Measurements from ENCODE around the gene CHST11. TPM values are rescaled to one million over a fixed set of nuclear protein-coding genes. Genes with fewer than 3 reads are reported as not detected.

Gene CHST11
- total and polyA plus RNA-seq, 8 donors, result 11.1 to 56.9 (median 14.8) TPM

GRCh38 chr12:104747330-104747729, 290.6 kb downstream of the CHST11 start:
- intact Hi-C loops (cut with DNase I), result no loop called here

GRCh38 chr12:104747955-104748354, 291.2 kb downstream of the CHST11 start:
- ATAC-seq (no peak), DNase-seq (no peak)
- intact Hi-C loops (cut with DNase I), result no loop called here
- Histone ChIP-seq H3K27ac (no peak overlapping the region), H3K27me3 (no peaks in the 10 kb centered on the region), H3K9me3 (no peaks in the 10 kb centered on the region), H3K4me3 (no peak overlapping the region), H3K4me1 (peaks cover 0 to 49% of the 10 kb centered on the region in 2 donors), H3K36me3 (no peaks in the 10 kb centered on the region)
- no peak for TF ChIP-seq CTCF (IDR thresholded peaks at IDR 0.05)

More at GRCh38 chr12:104747330-104747729, 290.6 kb downstream of the CHST11 start:
- Histone ChIP-seq H3K27ac (no peak overlapping the region), H3K4me1 (peaks cover 2 to 54% of the 10 kb centered on the region in 2 donors), H3K9me3 (no peaks in the 10 kb centered on the region), H3K27me3 (no peaks in the 10 kb centered on the region), H3K4me3 (no peak overlapping the region), H3K36me3 (no peaks in the 10 kb centered on the region)
- DNase-seq (no peak), ATAC-seq (no peak)
- TF ChIP-seq CTCF (IDR thresholded peaks at IDR 0.05), result no peak

- ATAC-seq (no peak), DNase-seq (no peak)
- Histone ChIP-seq H3K27me3 (no peaks in the 10 kb centered on the region), H3K4me3 (no peak overlapping the region), H3K4me1 (peaks cover 0 to 49% of the 10 kb centered on the region in 2 donors), H3K36me3 (no peaks in the 10 kb centered on the region), H3K27ac (peak overlapping the region in 1 of 2 donors; percentile 66), H3K9me3 (no peaks in the 10 kb centered on the region)
- intact Hi-C loops (cut with DNase I), result no loop called here
- TF ChIP-seq CTCF (IDR thresholded peaks at IDR 0.05), result no peak
These were observed 291.6 kb downstream of the CHST11 start for GRCh38 chr12:104748356-104748755.

DNA sequence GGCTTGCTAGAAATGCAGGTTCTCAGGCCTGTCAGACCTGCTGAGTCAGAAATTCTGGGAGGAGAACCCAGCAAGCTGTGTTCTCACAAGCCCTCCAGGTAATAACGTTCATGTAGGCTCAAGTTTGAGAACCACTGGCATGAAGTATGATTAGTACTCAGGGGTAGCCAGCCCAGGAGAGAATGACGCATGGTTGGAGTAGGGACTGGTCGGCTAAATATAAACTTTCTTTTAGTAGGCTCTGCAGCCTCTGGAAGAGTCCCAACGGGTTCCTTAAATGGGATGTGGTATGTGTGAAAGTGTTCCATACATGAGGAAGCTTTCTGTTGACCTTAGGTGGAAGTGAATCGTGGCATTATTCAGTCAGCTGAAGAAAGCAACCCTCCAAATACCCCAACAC, 292.0 kb downstream of the CHST11 start:
- Histone ChIP-seq H3K9me3 (no peaks in the 10 kb centered on the region), H3K27me3 (no peaks in the 10 kb centered on the region), H3K27ac (peak overlapping the region in 1 of 2 donors; percentile 66), H3K4me1 (peaks cover 0 to 49% of the 10 kb centered on the region in 2 donors), H3K4me3 (no peak overlapping the region), H3K36me3 (no peaks in the 10 kb centered on the region)
- ATAC-seq (peak; percentile 64), DNase-seq (no peak)
- TF ChIP-seq CTCF (IDR thresholded peaks at IDR 0.05), result no peak
- intact Hi-C loops (cut with DNase I), result no loop called here

DNA sequence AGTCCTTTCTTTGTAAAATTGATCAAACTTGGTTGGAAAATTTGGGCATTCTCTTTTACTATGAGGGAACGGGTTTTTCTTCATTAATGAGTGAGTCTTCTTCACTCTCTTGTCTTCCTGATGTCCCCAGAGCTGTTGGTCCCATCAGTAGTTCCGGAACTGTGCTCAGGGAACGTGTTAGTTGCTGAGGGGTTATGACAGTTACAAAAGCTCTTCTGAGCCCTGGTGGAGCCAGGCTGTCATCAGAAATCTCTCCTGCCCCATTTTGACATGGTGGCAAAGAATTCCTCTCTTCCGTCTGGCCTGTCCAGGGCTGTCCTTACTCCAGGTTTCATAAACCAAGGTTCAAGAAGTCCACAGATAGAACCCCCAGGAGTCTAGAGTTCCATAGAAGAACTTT, 292.8 kb downstream of the CHST11 start:
- Histone ChIP-seq H3K4me3 (no peak overlapping the region), H3K27me3 (no peaks in the 10 kb centered on the region), H3K4me1 (peaks cover 0 to 49% of the 10 kb centered on the region in 2 donors), H3K9me3 (no peaks in the 10 kb centered on the region), H3K36me3 (no peaks in the 10 kb centered on the region), H3K27ac (peak overlapping the region in 1 of 2 donors; percentile 66)
- no peak for DNase-seq
- TF ChIP-seq CTCF (IDR thresholded peaks at IDR 0.05), result no peak
- ATAC-seq, result no peak
- intact Hi-C loops (cut with DNase I), result no loop called here

Data from left lung (tissue), 10 donors.